Fibroblast of lung (primary cell): ENCODE measurements around the gene WDR55. TPM values are rescaled to one million over a fixed set of nuclear protein-coding genes. Genes with fewer than 3 reads are reported as not detected.
"Not testable (repeated sequence)": the region's sequence is repeated elsewhere in the genome, so short reads cannot be mapped to it uniquely, and the experiment has no call there.

ENCODE experiments used
- DNase-seq, 2 donors: peaks; one replicate each; pipeline versions ENCODE4 v3.0.0 to v3.0.0-alpha.2; 2010; ENCODE audit warnings: low read depth in 2 of 2
- H2AFZ ChIP-seq: 2 replicates; pipeline ENCODE4 v1.5.1; 2012; ENCODE audit warnings: low read length, control low read depth, inconsistent platforms
- H3K27ac ChIP-seq: 2 replicates; pipeline ENCODE4 v1.5.1; 2011; ENCODE audit warnings: low read length, control low read depth; ENCODE audit not compliant: insufficient read depth
- H3K27me3 ChIP-seq: 2 replicates; pipeline ENCODE4 v1.5.1; 2011; ENCODE audit warnings: mild to moderate bottlenecking, low read length; ENCODE audit not compliant: control insufficient read depth, insufficient read depth
- H3K36me3 ChIP-seq: 2 replicates; pipeline ENCODE4 v1.5.1; 2011; ENCODE audit warnings: low read length; ENCODE audit not compliant: control insufficient read depth, insufficient read depth
- H3K4me1 ChIP-seq: 2 replicates; pipeline ENCODE4 v1.5.1; 2011; ENCODE audit warnings: low read length; ENCODE audit not compliant: control insufficient read depth, insufficient read depth; ENCODE audit errors: extremely low read depth
- H3K4me2 ChIP-seq: 2 replicates; pipeline ENCODE4 v1.5.1; 2011; ENCODE audit warnings: low read length, control low read depth; ENCODE audit not compliant: insufficient read depth; ENCODE audit errors: extremely low read depth
- H3K4me3 ChIP-seq, 4 experiments: fragments of 200-600 bp in 1 of 4; sonication (generic) in 1 of 4; replicated peaks in 1 of 4; 2 replicates each; pipeline ENCODE4 v1.5.1; 2011 to 2016; ENCODE audit warnings: low read length in 4 of 4, low read depth in 3 of 4, mild to moderate bottlenecking in 3 of 4, control low read depth in 2 of 4, inconsistent platforms in 1 of 4, mixed read lengths in 1 of 4; ENCODE audit not compliant: insufficient read depth in 1 of 4; ENCODE audit errors: control extremely low read depth in 1 of 4
- H3K79me2 ChIP-seq: 2 replicates; pipeline ENCODE4 v1.5.1; 2012; ENCODE audit warnings: mild to moderate bottlenecking, low read length, inconsistent platforms; ENCODE audit not compliant: control insufficient read depth, insufficient read depth
- H3K9ac ChIP-seq: 2 replicates; pipeline ENCODE4 v1.5.1; 2011; ENCODE audit warnings: mild to moderate bottlenecking, low read length, control low read depth; ENCODE audit not compliant: insufficient read depth
- H3K9me3 ChIP-seq: 2 replicates; pipeline ENCODE4 v1.5.1; 2012; ENCODE audit warnings: low read depth, low read length; ENCODE audit not compliant: control insufficient read depth, insufficient read depth
- H4K20me1 ChIP-seq: 2 replicates; pipeline ENCODE4 v1.5.1; 2011; ENCODE audit warnings: low read length; ENCODE audit not compliant: control insufficient read depth, insufficient read depth; ENCODE audit errors: extremely low read depth
- CTCF ChIP-seq, 2 donors: IDR thresholded peaks in 1 of 2; conservative IDR thresholded peaks in 1 of 2; 1 replicate in 1 of 2; 2 replicates in 1 of 2; pipeline ENCODE4 v1.5.1; 2011 to 2012; ENCODE audit warnings: low read length in 2 of 2, control low read depth in 1 of 2, inconsistent platforms in 1 of 2, low read depth in 1 of 2, mild to moderate bottlenecking in 1 of 2
- EZH2 ChIP-seq: IDR thresholded peaks from 2 replicates; pipeline ENCODE4 v1.5.1; 2012; ENCODE audit warnings: low read length, control low read depth, mild to moderate bottlenecking; ENCODE audit errors: missing control alignments
- polyA plus RNA-seq, 2 donors: library from polyadenylated mRNA; depleted of rRNA in 1 of 2; stranded (reverse) in 1 of 2; unstranded in 1 of 2; fragments of >200 nt; gene quantifications; 2 replicates each; pipeline ENCODE4 v1.2.1, GENCODE V29; 2011 to 2012; ENCODE audit warnings: missing spikeins in 1 of 2
- total RNA-seq: library from RNA; depleted of rRNA; stranded (reverse); fragments of >200 nt; gene quantifications from 2 replicates; pipeline ENCODE4 v1.2.1, GENCODE V29; 2014

Gene WDR55
- total and polyA plus RNA-seq, 2 donors (not counting 1 experiment from before 2014, with no cell fraction given): 18.8 to 28.4 TPM

GRCh38 chr5:140696891-140697492 is 32.3 kb downstream of the WDR55 start:
- Histone ChIP-seq H3K4me3 (no peak overlapping the region), H3K36me3 (peaks cover 23% of the 10 kb centered on the region), H2AFZ (no peak overlapping the region), H3K79me2 (peaks cover 35% of the 10 kb centered on the region), H3K27ac (no peak overlapping the region), H4K20me1 (no peaks in the 10 kb centered on the region), H3K9me3 (no peaks in the 10 kb centered on the region), H3K27me3 (no peaks in the 10 kb centered on the region), H3K9ac (no peak overlapping the region), H3K4me1 (peaks cover 2% of the 10 kb centered on the region), H3K4me2 (no peak overlapping the region)
- TF ChIP-seq CTCF (conservative IDR thresholded peaks at IDR 0.05 in 1 of 2, IDR thresholded peaks at IDR 0.05 in 1 of 2; ENCODE audit: low read depth in 1 of 2, low read length in 2 of 2): no peak
- no peak for TF ChIP-seq EZH2
- no peak for DNase-seq

GRCh38 chr5:140700177-140701144 is 35.8 kb downstream of the WDR55 start, which contains the start of gene ZMAT2:
TSS of gene ZMAT2 (plus strand) at chr5:140700447. CDS start at chr5:140700461, 14 bp downstream.
- Histone ChIP-seq H2AFZ (peak within 1 kb of the TSS; percentile 64), H3K27me3 (no peaks in the 10 kb centered on the region), H3K9me3 (no peaks in the 10 kb centered on the region), H3K79me2 (peaks cover 15% of the 10 kb centered on the region), H3K4me2 (peak within 1 kb of the TSS; percentile 68), H3K4me3 (peak within 1 kb of the TSS; percentile 63 to 99 (median 86)), H3K27ac (peak within 1 kb of the TSS; percentile 62), H4K20me1 (no peaks in the 10 kb centered on the region), H3K36me3 (peaks cover 21% of the 10 kb centered on the region), H3K9ac (peak within 1 kb of the TSS; percentile 54), H3K4me1 (no peaks in the 10 kb centered on the region)
- DNase-seq: peak; percentile 99
- TF ChIP-seq EZH2 (no peak), CTCF (conservative IDR thresholded peaks at IDR 0.05 in 1 of 2, IDR thresholded peaks at IDR 0.05 in 1 of 2; ENCODE audit: low read depth in 1 of 2, low read length in 2 of 2) (no peak)

GRCh38 chr5:140707812-140708211 is 43.1 kb downstream of the WDR55 start:
- H3K79me2 ChIP-seq: no peaks in the 10 kb centered on the region
- no peak overlapping the region for H3K4me2 ChIP-seq
- TF ChIP-seq EZH2: no peak
- TF ChIP-seq CTCF (conservative IDR thresholded peaks at IDR 0.05 in 1 of 2, IDR thresholded peaks at IDR 0.05 in 1 of 2; ENCODE audit: low read depth in 1 of 2, low read length in 2 of 2): no peak
- H3K9ac ChIP-seq: no peak overlapping the region
- no peaks in the 10 kb centered on the region for H3K27me3 ChIP-seq
- H2AFZ ChIP-seq: no peak overlapping the region
- DNase-seq: no peak
- no peaks in the 10 kb centered on the region for H3K4me1 ChIP-seq
- no peaks in the 10 kb centered on the region for H4K20me1 ChIP-seq
- no peaks in the 10 kb centered on the region for H3K9me3 ChIP-seq
- no peak overlapping the region for H3K4me3 ChIP-seq
- peaks cover 7% of the 10 kb centered on the region for H3K36me3 ChIP-seq
- no peak overlapping the region for H3K27ac ChIP-seq

GRCh38 chr5:140708787-140709186 is 44.1 kb downstream of the WDR55 start:
- not testable (repeated sequence) for H3K9me3 ChIP-seq, H3K27me3 ChIP-seq, H3K36me3 ChIP-seq, H3K79me2 ChIP-seq, H4K20me1 ChIP-seq, DNase-seq, H3K4me1 ChIP-seq, H2AFZ ChIP-seq, H3K4me3 ChIP-seq, H3K9ac ChIP-seq, H3K27ac ChIP-seq, H3K4me2 ChIP-seq
